HL-60 (cell line): Measurements from ENCODE around the gene EGFL6.
A peak's percentile ranks its signal among the peaks of the same experiment; 100 is the strongest.

Source experiments
- POLR2AphosphoS5 ChIP-seq: IDR thresholded peaks from 2 replicates; pipeline ENCODE4 v1.6.1; 2012; ENCODE audit warnings: low read depth
- SPI1 ChIP-seq: IDR thresholded peaks from 2 replicates; pipeline ENCODE4 v1.6.1; 2012; ENCODE audit warnings: low read depth, mild to moderate bottlenecking, borderline replicate concordance
- TF ChIP-seq, protein P1 (sequence below): IDR thresholded peaks from one replicate; pipeline ENCODE4 v1.5.1; 2011; ENCODE audit warnings: low read length, control low read depth, inconsistent platforms; ENCODE audit not compliant: insufficient read depth
- TF ChIP-seq, protein P2 (sequence below): IDR thresholded peaks from 2 replicates; pipeline ENCODE4 v1.6.1; 2012; ENCODE audit warnings: low read depth; ENCODE audit not compliant: insufficient replicate concordance

DNA sequence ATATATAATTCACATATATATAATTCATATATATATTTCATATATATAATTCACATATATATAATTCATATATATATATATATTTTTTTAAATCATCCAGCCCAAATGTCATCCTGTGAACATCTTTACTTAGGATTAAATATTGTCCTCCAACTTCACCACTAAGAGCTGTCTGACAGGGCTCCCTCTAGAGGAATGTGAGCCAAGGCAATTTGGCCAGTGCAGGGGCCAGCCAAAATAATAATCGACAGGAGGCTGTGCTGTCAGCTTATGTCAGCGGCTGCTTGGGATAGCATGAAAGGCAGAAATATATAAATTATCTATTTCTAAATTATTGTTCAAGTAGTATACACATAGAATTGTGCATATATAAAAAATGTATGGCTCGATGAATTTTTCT lies 29.5 kb downstream of the EGFL6 start:
- TF ChIP-seq, protein P1, sequence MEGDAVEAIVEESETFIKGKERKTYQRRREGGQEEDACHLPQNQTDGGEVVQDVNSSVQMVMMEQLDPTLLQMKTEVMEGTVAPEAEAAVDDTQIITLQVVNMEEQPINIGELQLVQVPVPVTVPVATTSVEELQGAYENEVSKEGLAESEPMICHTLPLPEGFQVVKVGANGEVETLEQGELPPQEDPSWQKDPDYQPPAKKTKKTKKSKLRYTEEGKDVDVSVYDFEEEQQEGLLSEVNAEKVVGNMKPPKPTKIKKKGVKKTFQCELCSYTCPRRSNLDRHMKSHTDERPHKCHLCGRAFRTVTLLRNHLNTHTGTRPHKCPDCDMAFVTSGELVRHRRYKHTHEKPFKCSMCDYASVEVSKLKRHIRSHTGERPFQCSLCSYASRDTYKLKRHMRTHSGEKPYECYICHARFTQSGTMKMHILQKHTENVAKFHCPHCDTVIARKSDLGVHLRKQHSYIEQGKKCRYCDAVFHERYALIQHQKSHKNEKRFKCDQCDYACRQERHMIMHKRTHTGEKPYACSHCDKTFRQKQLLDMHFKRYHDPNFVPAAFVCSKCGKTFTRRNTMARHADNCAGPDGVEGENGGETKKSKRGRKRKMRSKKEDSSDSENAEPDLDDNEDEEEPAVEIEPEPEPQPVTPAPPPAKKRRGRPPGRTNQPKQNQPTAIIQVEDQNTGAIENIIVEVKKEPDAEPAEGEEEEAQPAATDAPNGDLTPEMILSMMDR, result peak; percentile 7
- TF ChIP-seq POLR2AphosphoS5, result no peak
- TF ChIP-seq, protein P2, sequence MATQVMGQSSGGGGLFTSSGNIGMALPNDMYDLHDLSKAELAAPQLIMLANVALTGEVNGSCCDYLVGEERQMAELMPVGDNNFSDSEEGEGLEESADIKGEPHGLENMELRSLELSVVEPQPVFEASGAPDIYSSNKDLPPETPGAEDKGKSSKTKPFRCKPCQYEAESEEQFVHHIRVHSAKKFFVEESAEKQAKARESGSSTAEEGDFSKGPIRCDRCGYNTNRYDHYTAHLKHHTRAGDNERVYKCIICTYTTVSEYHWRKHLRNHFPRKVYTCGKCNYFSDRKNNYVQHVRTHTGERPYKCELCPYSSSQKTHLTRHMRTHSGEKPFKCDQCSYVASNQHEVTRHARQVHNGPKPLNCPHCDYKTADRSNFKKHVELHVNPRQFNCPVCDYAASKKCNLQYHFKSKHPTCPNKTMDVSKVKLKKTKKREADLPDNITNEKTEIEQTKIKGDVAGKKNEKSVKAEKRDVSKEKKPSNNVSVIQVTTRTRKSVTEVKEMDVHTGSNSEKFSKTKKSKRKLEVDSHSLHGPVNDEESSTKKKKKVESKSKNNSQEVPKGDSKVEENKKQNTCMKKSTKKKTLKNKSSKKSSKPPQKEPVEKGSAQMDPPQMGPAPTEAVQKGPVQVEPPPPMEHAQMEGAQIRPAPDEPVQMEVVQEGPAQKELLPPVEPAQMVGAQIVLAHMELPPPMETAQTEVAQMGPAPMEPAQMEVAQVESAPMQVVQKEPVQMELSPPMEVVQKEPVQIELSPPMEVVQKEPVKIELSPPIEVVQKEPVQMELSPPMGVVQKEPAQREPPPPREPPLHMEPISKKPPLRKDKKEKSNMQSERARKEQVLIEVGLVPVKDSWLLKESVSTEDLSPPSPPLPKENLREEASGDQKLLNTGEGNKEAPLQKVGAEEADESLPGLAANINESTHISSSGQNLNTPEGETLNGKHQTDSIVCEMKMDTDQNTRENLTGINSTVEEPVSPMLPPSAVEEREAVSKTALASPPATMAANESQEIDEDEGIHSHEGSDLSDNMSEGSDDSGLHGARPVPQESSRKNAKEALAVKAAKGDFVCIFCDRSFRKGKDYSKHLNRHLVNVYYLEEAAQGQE, result no peak
- TF ChIP-seq SPI1, result no peak
